Heart right ventricle (tissue), 16 donors: ENCODE results near the gene POLR2J. TPM values are rescaled to one million over a fixed set of nuclear protein-coding genes. Genes with fewer than 3 reads are reported as not detected.
A peak's percentile ranks its signal among the peaks of the same experiment; 100 is the strongest.

Experiments used
- ATAC-seq, 8 donors: fragments of 200-7000 bp; cut with Tn5 transposase; one replicate each; pipeline ENCODE4 v1.9.1; 2020; ENCODE audit warnings: mild to moderate bottlenecking in 8 of 8, moderate library complexity in 8 of 8, moderate number of reproducible peaks in 1 of 8
- DNase-seq, 2 donors: peaks; one replicate each; pipeline ENCODE4 v3.0.0-alpha.2; 2020
- H3K27ac ChIP-seq, 10 donors: fragments of 200-600 bp; sonication (generic) in 2 of 10; one replicate each; pipeline versions ENCODE4 v1.5.0 to v1.8.0; 2020 to 2022; ENCODE audit warnings: mild to moderate bottlenecking in 3 of 10
- H3K27me3 ChIP-seq, 7 donors: fragments of 200-600 bp; one replicate each; pipeline ENCODE4 v1.8.0; 2021 to 2022; ENCODE audit warnings: mild to moderate bottlenecking in 2 of 7
- H3K36me3 ChIP-seq, 9 donors: fragments of 200-600 bp; sonication (generic) in 1 of 9; one replicate each; pipeline versions ENCODE4 v1.5.0 to v1.8.0; 2020 to 2022; ENCODE audit warnings: mild to moderate bottlenecking in 2 of 9
- H3K4me1 ChIP-seq, 9 donors: fragments of 200-600 bp; sonication (generic) in 1 of 9; one replicate each; pipeline versions ENCODE4 v1.5.0 to v1.8.0; 2020 to 2022; ENCODE audit warnings: mild to moderate bottlenecking in 4 of 9
- H3K4me3 ChIP-seq, 10 donors: fragments of 200-600 bp; sonication (generic) in 2 of 10; one replicate each; pipeline versions ENCODE4 v1.5.0 to v1.8.0; 2020 to 2022; ENCODE audit warnings: mild to moderate bottlenecking in 7 of 10, moderate library complexity in 2 of 10
- H3K9me3 ChIP-seq, 11 donors: fragments of 200-600 bp in 10 of 11; sonication (generic) in 2 of 11; one replicate each; pipeline versions ENCODE4 v1.5.0 to v1.8.0; 2013 to 2022; ENCODE audit warnings: mild to moderate bottlenecking in 2 of 11, control low read depth in 1 of 11, moderate library complexity in 1 of 11
- CTCF ChIP-seq, 9 donors: fragments of 200-600 bp; sonication (generic) in 2 of 9; IDR thresholded peaks; one replicate each; pipeline versions ENCODE4 v1.5.0 to v1.8.0; 2021 to 2022; ENCODE audit warnings: antibody characterized with exemption in 9 of 9, mild to moderate bottlenecking in 5 of 9, moderate library complexity in 1 of 9
- WGBS, 2 donors: extraction: QIAGEN DNeasy Blood & Tissue Kit; methylation state at CpG; one replicate each; pipeline ENCODE4 v1.1.7; 2013; ENCODE audit warnings: inconsistent platforms in 1 of 2; 5-methylcytosine and 5-hydroxymethylcytosine counted together
- intact Hi-C, 10 donors: fragments of 100-400 bp; cut with DNase I; formaldehyde crosslinking; loops; one replicate each; pipeline versions ENCODE4 v1.11.1 to v1.14.2; 2022
- polyA plus RNA-seq, 2 donors: library from polyadenylated mRNA; stranded (reverse); fragments of 200-250 nt; gene quantifications; one replicate each; pipeline ENCODE4 v1.2.3, GENCODE V29; 2013
- total RNA-seq, 10 donors: library from RNA; stranded (reverse); fragmentation: NEBNext Ultra II Directional in 3 of 10; extraction: Animal tissue kit (Norgen Biotek cat#: 25700) in 3 of 10; gene quantifications; one replicate each; pipeline versions ENCODE4 v1.2.1 to v1.2.4, GENCODE V29; 2021 to 2023
- donor health status: Arrhythmogenic right ventricular cardiomyopathy.
- donor health status: ischemic (EF 13 %, LVEDD 7.1; RV severe dilation, severe dysfunction).
- donor health status: healthy with polysubstance abuse.
- donor health status: DM: no; HTN: yes; CAD: no.
- donor health status: DM: no; HTN: no; CAD: no.
- donor health status: ischemic (EF 25% LVEDD 6.9; RV normal size, moderate dysfunction).
- donor health status: ischemic (EF 25% LVEDD 5.7; RV mildly dilated, moderate dysfunction).
- donor health status: healthy.
- donor health status: DM: yes; HTN: yes; CAD: no.
- donor health status: Ischemic cardiomyopathy.
- donor health status: ischemic (EF 35%, LVEDD 5.7; RV mildly dilated, moderate dysfunction).
- donor health status: nonischemic (EF 11% LVEDD 7.7; RV severe dilation, severe dysfunction).
- donor health status: DM: yes; HTN: yes; CAD: no.
- donor health status: PGD.
- donor health status: ischemic (EF 29% LVEDD 5.4; RV normal size, mild dysfunction).
- donor health status: nonischemic (EF 23%, LVEDD 6.1; RV moderate dilation, normal function).

POLR2J gene
- total and polyA plus RNA-seq, 12 donors: 40.1 to 228 (median 55.6) TPM

GRCh38 chr7:102426268-102427018 lies 52.3 kb downstream of the POLR2J start:
- ATAC-seq: peak in 7 of 8 donors; percentile 9 to 56 (median 45)

DNA sequence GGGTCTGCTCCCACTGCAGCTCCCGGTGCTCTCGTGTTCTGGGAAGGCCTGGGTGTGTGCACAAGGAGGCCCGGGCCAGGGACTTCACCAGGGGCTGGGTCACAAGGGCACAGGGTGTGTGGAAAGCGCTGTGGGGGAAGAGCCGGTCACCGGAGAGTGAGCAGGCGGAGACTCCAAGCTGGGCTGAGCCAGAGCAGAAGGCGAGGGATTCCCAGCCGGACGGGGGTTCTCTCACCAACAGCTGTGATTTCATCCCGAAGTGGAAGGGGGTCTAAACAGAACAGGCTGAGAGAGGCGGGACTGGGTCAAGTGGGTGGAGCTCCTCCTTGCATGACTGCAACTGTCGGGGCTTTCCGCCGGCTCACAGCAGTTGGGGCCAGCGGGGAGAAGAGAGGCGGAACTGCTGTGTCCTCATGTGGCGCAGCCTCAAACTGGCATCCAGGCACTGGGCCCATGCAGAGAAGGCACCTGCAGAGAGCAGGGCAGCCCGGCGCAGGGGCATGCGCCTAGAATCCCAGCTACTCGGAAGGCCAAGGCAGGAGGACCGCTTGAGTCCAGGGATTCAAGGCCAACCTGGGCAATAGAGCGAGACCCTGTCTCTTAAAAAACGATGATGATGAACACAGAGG lies 53.0 kb downstream of the POLR2J start:
- intact Hi-C loops: no loop called here
- H3K4me1 ChIP-seq: peaks cover 0 to 60% (median 0%) of the 10 kb centered on the region in 9 donors
- peak in 1 of 2 donors; percentile 45 for DNase-seq
- H3K9me3 ChIP-seq: no peaks in the 10 kb centered on the region
- peaks cover 0 to 70% (median 10%) of the 10 kb centered on the region in 9 donors for H3K36me3 ChIP-seq
- peak overlapping the region in 5 of 10 donors; percentile 38 to 96 (median 53) for H3K27ac ChIP-seq
- no peak for TF ChIP-seq CTCF (IDR thresholded peaks at IDR 0.05)
- ATAC-seq: peak; percentile 37 to 67 (median 57)
- 77 to 85% methylated on average over 25 of the region's 25 CpGs for WGBS, 2 donors
- H3K27me3 ChIP-seq: no peaks in the 10 kb centered on the region
- H3K4me3 ChIP-seq: peak overlapping the region in 1 of 10 donors; percentile 33

More at GRCh38 chr7:102426268-102427018, 52.3 kb downstream of the POLR2J start:
- DNase-seq: peak in 1 of 2 donors; percentile 33
- Histone ChIP-seq H3K4me1 (peaks cover 0 to 61% (median 0%) of the 10 kb centered on the region in 9 donors), H3K9me3 (no peaks in the 10 kb centered on the region), H3K27ac (peak overlapping the region in 5 of 10 donors; percentile 38 to 96 (median 53)), H3K27me3 (no peaks in the 10 kb centered on the region), H3K4me3 (peak overlapping the region in 1 of 10 donors; percentile 33), H3K36me3 (peaks cover 0 to 63% (median 9%) of the 10 kb centered on the region in 9 donors)
- intact Hi-C loops: no loop called here
- 87 to 92% methylated on average over 16 of the region's 16 CpGs for WGBS, 2 donors
- TF ChIP-seq CTCF (IDR thresholded peaks at IDR 0.05): no peak

GRCh38 chr7:102424787-102425218 lies 53.9 kb downstream of the POLR2J start:
- H3K36me3 ChIP-seq: peaks cover 0 to 80% (median 11%) of the 10 kb centered on the region in 9 donors
- H3K27ac ChIP-seq: peak overlapping the region in 2 of 10 donors; percentile 64 to 96
- intact Hi-C loops: no loop called here
- 87 to 90% methylated on average over 13 of the region's 13 CpGs for WGBS, 2 donors
- ATAC-seq: peak in 1 of 8 donors; percentile 9
- H3K4me1 ChIP-seq: peaks cover 0 to 57% (median 0%) of the 10 kb centered on the region in 9 donors
- DNase-seq: no peak
- no peaks in the 10 kb centered on the region for H3K9me3 ChIP-seq
- H3K4me3 ChIP-seq: no peak overlapping the region
- H3K27me3 ChIP-seq: no peaks in the 10 kb centered on the region
- TF ChIP-seq CTCF (IDR thresholded peaks at IDR 0.05): no peak

- Histone ChIP-seq H3K27me3 (no peaks in the 10 kb centered on the region), H3K4me1 (peaks cover 0 to 51% (median 0%) of the 10 kb centered on the region in 9 donors), H3K4me3 (no peak overlapping the region), H3K27ac (peak overlapping the region in 1 of 10 donors; percentile 96), H3K36me3 (peaks cover 0 to 85% (median 11%) of the 10 kb centered on the region in 9 donors), H3K9me3 (no peaks in the 10 kb centered on the region)
- ATAC-seq (no peak), DNase-seq (no peak)
- 79 to 80% methylated on average over 12 of the region's 12 CpGs for WGBS, 2 donors
- no peak for TF ChIP-seq CTCF (IDR thresholded peaks at IDR 0.05)
- intact Hi-C loops: no loop called here
Measured at GRCh38 chr7:102424129-102424551, 54.6 kb downstream of the POLR2J start.
